ENCODE data around the gene DNAAF5. TPM values are rescaled to one million over a fixed set of nuclear protein-coding genes. Genes with fewer than 3 reads are reported as not detected.

Gene DNAAF5
- total RNA-seq, 1 experiment from 2014 or later = 37.6 TPM

DNA sequence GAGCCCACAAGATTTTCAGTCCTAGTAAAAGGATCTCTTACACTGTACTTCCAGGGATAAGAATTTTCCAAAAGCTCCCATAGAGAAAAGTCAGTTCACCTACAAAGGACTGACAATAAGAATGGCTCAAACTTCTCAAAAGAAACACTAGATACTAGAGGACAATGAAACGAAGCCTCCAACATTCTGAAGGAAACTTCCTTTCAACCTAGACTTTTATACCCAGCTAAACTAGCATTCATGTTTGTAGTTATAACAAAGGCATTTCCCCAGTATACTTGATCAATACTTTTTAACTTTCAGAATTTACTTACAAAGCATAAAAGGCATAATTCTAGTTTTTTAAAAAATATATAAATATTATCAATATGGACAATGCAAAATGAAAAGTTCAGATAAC lies 41.0 kb upstream of the DNAAF5 start:
- Mint-ChIP-seq H3K9me3 (ENCODE audit: unreplicated experiment) (peaks cover 31% of the 10 kb centered on the region), H3K27me3 (ENCODE audit: insufficient read depth, unreplicated experiment) (no peaks in the 10 kb centered on the region), H3K4me3 (ENCODE audit: unreplicated experiment) (no peak overlapping the region), H3K4me1 (ENCODE audit: insufficient read depth, unreplicated experiment) (no peaks in the 10 kb centered on the region), H3K27ac (ENCODE audit: low read depth, unreplicated experiment) (no peak overlapping the region), H3K36me3 (ENCODE audit: insufficient read depth, unreplicated experiment) (peaks cover 33% of the 10 kb centered on the region)
- no TSS peak for BruUV-seq (replicated peaks)
- intact Hi-C loops (cut with micrococcal nuclease) = no loop called here
- POLR2A ChIA-PET = no interaction called here
- DNase-seq (ENCODE audit: unreplicated experiment) = no peak
- TF ChIP-seq, protein P1, sequence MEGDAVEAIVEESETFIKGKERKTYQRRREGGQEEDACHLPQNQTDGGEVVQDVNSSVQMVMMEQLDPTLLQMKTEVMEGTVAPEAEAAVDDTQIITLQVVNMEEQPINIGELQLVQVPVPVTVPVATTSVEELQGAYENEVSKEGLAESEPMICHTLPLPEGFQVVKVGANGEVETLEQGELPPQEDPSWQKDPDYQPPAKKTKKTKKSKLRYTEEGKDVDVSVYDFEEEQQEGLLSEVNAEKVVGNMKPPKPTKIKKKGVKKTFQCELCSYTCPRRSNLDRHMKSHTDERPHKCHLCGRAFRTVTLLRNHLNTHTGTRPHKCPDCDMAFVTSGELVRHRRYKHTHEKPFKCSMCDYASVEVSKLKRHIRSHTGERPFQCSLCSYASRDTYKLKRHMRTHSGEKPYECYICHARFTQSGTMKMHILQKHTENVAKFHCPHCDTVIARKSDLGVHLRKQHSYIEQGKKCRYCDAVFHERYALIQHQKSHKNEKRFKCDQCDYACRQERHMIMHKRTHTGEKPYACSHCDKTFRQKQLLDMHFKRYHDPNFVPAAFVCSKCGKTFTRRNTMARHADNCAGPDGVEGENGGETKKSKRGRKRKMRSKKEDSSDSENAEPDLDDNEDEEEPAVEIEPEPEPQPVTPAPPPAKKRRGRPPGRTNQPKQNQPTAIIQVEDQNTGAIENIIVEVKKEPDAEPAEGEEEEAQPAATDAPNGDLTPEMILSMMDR (IDR thresholded peaks at IDR 0.05; ENCODE audit: unreplicated experiment) = no peak
- CTCF ChIA-PET = no interaction called here

DNA sequence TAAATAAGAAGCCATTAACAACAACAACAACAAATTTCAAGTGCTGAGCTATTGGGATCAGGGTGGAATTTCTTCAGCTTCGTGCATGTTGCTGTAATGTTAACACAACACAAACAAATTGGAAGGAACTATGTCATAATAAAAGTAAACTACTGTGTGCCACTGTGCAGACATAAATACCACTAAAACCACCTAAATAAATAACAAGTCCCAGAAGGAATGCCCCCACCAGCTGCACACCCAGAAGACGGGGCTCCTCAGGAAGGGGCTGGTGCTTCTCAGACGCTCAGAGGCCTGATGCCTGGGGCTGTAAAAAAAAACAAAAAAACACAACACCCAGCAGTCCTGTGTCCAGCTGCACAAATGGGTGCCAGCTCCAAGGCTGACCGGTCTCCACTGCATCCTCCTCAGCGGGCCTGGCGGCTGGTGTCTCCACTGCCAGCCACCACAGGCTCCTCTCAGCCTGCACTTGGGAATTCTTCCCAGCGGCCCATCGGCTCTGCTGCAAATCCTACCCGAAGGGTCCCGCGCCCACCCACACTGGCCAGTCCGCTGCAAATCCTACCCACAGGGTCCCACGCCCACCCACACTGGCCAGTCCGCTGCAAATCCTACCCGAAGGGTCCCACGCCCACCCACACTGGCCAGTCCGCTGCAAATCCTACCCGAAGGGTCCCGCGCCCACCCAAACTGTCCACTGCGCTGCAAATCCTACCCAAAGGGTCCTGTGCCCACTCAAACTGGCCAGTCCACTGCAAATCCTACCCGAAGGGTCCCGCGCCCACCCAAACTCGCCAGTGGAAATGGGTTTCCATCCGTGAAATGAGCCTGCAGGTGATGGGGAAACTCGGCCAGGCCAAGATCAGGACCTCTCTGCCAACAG lies 35.8 kb upstream of the DNAAF5 start:
- peaks cover 27% of the 10 kb centered on the region for H3K36me3 Mint-ChIP-seq (ENCODE audit: insufficient read depth, unreplicated experiment)
- no TSS peak for BruUV-seq (replicated peaks)
- ChIA-PET POLR2A (no interaction called here), CTCF (no interaction called here)
- DNase-seq (ENCODE audit: unreplicated experiment) = no peak
- TF ChIP-seq, protein P1 (IDR thresholded peaks at IDR 0.05; ENCODE audit: unreplicated experiment) = no peak
- no peaks in the 10 kb centered on the region for H3K27me3 Mint-ChIP-seq (ENCODE audit: insufficient read depth, unreplicated experiment)
- H3K9me3 Mint-ChIP-seq (ENCODE audit: unreplicated experiment) = peaks cover 31% of the 10 kb centered on the region
- intact Hi-C loops (cut with micrococcal nuclease) = no loop called here
- H3K27ac Mint-ChIP-seq (ENCODE audit: low read depth, unreplicated experiment) = no peak overlapping the region
- H3K4me1 Mint-ChIP-seq (ENCODE audit: insufficient read depth, unreplicated experiment) = no peaks in the 10 kb centered on the region
- no peak overlapping the region for H3K4me3 Mint-ChIP-seq (ENCODE audit: unreplicated experiment)

DNA sequence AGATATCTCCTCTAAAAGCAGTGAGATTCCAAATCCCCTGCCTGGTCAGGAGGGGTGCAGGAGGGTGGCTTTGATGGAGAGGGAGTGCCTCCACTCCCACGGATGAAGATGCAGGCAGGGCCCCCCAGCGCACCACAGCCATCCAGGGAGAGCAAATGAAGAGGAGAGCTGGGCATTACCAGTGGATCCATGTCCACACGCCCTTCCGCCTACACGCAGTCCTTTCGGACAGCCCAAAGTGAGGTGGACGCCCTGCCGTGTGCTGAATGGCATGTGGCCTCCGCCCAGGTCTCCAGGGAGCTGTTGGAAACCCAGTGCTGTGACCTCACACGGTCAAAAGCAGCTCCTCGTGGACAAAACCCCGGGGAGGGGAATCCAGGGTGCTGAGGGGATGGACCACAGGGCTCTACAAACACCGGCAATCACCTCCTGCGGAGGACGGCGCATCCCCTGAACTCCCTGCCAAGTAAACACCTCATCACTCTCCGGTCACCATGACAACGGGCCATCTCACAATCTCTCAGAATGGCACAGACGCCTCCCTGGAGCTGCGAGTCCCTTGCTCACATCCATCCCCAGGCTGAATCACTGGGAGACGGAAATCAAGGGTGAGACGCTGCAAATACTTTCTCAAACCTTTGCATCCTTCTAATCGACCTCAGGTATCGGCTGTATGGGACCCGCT lies 35.0 kb upstream of the DNAAF5 start:
- Mint-ChIP-seq H3K27me3 (ENCODE audit: insufficient read depth, unreplicated experiment) (no peaks in the 10 kb centered on the region), H3K4me1 (ENCODE audit: insufficient read depth, unreplicated experiment) (no peaks in the 10 kb centered on the region), H3K9me3 (ENCODE audit: unreplicated experiment) (peaks cover 27% of the 10 kb centered on the region), H3K4me3 (ENCODE audit: unreplicated experiment) (no peak overlapping the region), H3K36me3 (ENCODE audit: insufficient read depth, unreplicated experiment) (peaks cover 24% of the 10 kb centered on the region), H3K27ac (ENCODE audit: low read depth, unreplicated experiment) (no peak overlapping the region)
- DNase-seq (ENCODE audit: unreplicated experiment) = no peak
- intact Hi-C loops (cut with micrococcal nuclease) = no loop called here
- CTCF ChIA-PET = no interaction called here
- no TSS peak for BruUV-seq (replicated peaks)
- POLR2A ChIA-PET = no interaction called here
- TF ChIP-seq, protein P1 (IDR thresholded peaks at IDR 0.05; ENCODE audit: unreplicated experiment) = no peak

DNA sequence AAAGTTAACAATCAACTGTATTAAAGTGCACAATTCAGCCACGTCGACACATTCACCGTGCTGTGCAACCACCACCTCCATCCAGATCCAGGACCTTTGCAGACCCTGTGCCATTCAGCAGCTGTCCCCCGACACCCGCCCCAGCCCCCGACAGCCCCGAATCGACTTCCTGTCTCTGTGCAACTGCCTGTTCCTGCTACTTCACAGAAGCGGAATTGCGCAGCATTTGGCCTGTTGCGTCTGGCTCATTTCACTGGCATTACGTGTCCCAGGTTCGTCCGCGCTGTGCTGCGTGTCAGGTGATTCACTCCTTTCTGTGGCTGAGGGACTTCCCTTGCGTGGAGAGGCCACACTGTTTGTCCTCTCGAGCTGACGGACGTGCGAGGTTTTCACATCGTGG lies 33.2 kb upstream of the DNAAF5 start:
- no peak overlapping the region for H3K4me3 Mint-ChIP-seq (ENCODE audit: unreplicated experiment)
- H3K4me1 Mint-ChIP-seq (ENCODE audit: insufficient read depth, unreplicated experiment) = no peaks in the 10 kb centered on the region
- ChIA-PET CTCF (interaction anchor here (0.8 kb wide), 1 partner anchor 25 kb away, joined by 3 read pairs; no protein-coding TSS in a partner anchor), POLR2A (no interaction called here)
- BruUV-seq (replicated peaks) = no TSS peak
- H3K36me3 Mint-ChIP-seq (ENCODE audit: insufficient read depth, unreplicated experiment) = peaks cover 20% of the 10 kb centered on the region
- intact Hi-C loops (cut with micrococcal nuclease) = no loop called here
- TF ChIP-seq, protein P1 (IDR thresholded peaks at IDR 0.05; ENCODE audit: unreplicated experiment) = no peak
- DNase-seq (ENCODE audit: unreplicated experiment) = no peak
- no peaks in the 10 kb centered on the region for H3K27me3 Mint-ChIP-seq (ENCODE audit: insufficient read depth, unreplicated experiment)
- no peak overlapping the region for H3K27ac Mint-ChIP-seq (ENCODE audit: low read depth, unreplicated experiment)
- peaks cover 14% of the 10 kb centered on the region for H3K9me3 Mint-ChIP-seq (ENCODE audit: unreplicated experiment)
